Caco-2 (cell line): ENCODE results near the gene CAP2. TPM values are rescaled to one million over a fixed set of nuclear protein-coding genes. Genes with fewer than 3 reads are reported as not detected.

Source experiments
- BruUV-seq: library from RNA; stranded (reverse); fragments of 400-500 nt; replicated peaks from 2 replicates; lab custom pipeline; 2021; lab: Mats Ljungman, UMichigan
- CTCF ChIA-PET: fragments of 300-600 bp; sonication (Branson Sonifier 250); formaldehyde crosslinking; loops from one replicate; lab custom pipeline; 2022; ENCODE audit warnings: antibody characterized with exemption; lab: Charles Lee
- POLR2A ChIA-PET: fragments of 300-600 bp; sonication (Branson Sonifier 250); formaldehyde crosslinking; loops from one replicate; lab custom pipeline; 2022; ENCODE audit warnings: antibody characterized with exemption; lab: Charles Lee
- DNase-seq, 2 experiments: peaks; one replicate each; pipeline versions ENCODE4 v3.0.0 to v3.0.0-alpha.2; 2020 to 2022
- H3K27me3 ChIP-seq: replicated peaks from 2 replicates; pipeline ENCODE4 v1.6.0; 2011; ENCODE audit warnings: low read length; ENCODE audit not compliant: control insufficient read depth, insufficient read depth
- H3K36me3 ChIP-seq: 2 replicates; pipeline ENCODE4 v1.5.1; 2011; ENCODE audit warnings: low read length; ENCODE audit not compliant: control insufficient read depth, insufficient read depth
- H3K4me1 ChIP-seq: fragments of 250-450 bp; sonication (Bioruptor Pico); 2 replicates; pipeline ENCODE4 v1.5.1; 2020; ENCODE audit warnings: mild to moderate bottlenecking
- H3K4me3 ChIP-seq: 2 replicates; pipeline ENCODE4 v1.5.1; 2011; ENCODE audit warnings: low read depth, mild to moderate bottlenecking, control low read depth, low read length
- H3K9me3 ChIP-seq: fragments of 250-450 bp; sonication (Bioruptor Pico); 2 replicates; pipeline ENCODE4 v1.5.1; 2020; ENCODE audit warnings: mild to moderate bottlenecking, moderate library complexity
- H3K27ac Mint-ChIP-seq: one replicate; pipeline ENCODE4 v1.8.0; 2022; ENCODE audit warnings: mixed read lengths; ENCODE audit not compliant: unreplicated experiment
- H3K27me3 Mint-ChIP-seq: one replicate; pipeline ENCODE4 v1.8.0; 2022; ENCODE audit warnings: mixed read lengths; ENCODE audit not compliant: insufficient read depth, unreplicated experiment
- H3K36me3 Mint-ChIP-seq: one replicate; pipeline ENCODE4 v1.8.0; 2022; ENCODE audit warnings: mild to moderate bottlenecking, mixed read lengths; ENCODE audit not compliant: insufficient read depth, unreplicated experiment
- H3K4me1 Mint-ChIP-seq: one replicate; pipeline ENCODE4 v1.8.0; 2022; ENCODE audit warnings: low read depth, mixed read lengths; ENCODE audit not compliant: unreplicated experiment
- H3K4me3 Mint-ChIP-seq: one replicate; pipeline ENCODE4 v1.8.0; 2022; ENCODE audit warnings: mild to moderate bottlenecking, moderate library complexity, mixed read lengths; ENCODE audit not compliant: unreplicated experiment
- H3K9me3 Mint-ChIP-seq: one replicate; pipeline ENCODE4 v1.8.0; 2022; ENCODE audit warnings: mixed read lengths; ENCODE audit not compliant: unreplicated experiment
- CTCF ChIP-seq, 2 experiments: fragments of 200-600 bp in 1 of 2; IDR thresholded peaks; 1 replicate in 1 of 2; 2 replicates in 1 of 2; pipeline versions ENCODE4 v1.5.1 to v1.8.0; 2011 to 2022; ENCODE audit warnings: antibody characterized with exemption in 1 of 2, control low read depth in 1 of 2, inconsistent platforms in 1 of 2, low read depth in 1 of 2, low read length in 1 of 2, mild to moderate bottlenecking in 1 of 2, moderate library complexity in 1 of 2; ENCODE audit not compliant: insufficient read depth in 1 of 2, severe bottlenecking in 1 of 2, unreplicated experiment in 1 of 2
- intact Hi-C: fragments of 100-400 bp; cut with micrococcal nuclease; formaldehyde crosslinking; loops from one replicate; pipeline ENCODE4 v1.10.0; 2022; ENCODE audit not compliant: unreplicated experiment
- total RNA-seq: library from RNA; stranded (reverse); gene quantifications from 2 replicates; pipeline ENCODE4 v1.2.3, GENCODE V29; 2022

The CAP2 gene
- total RNA-seq, 1 experiment from 2014 or later = 8.9 TPM

- no peaks in the 10 kb centered on the region for H3K27me3 Mint-ChIP-seq
Measured at GRCh38 chr6:17450832-17451231, 57.4 kb downstream of the CAP2 start.

GRCh38 chr6:17452096-17452495 is 58.7 kb downstream of the CAP2 start:
- intact Hi-C loops = no loop called here
- Mint-ChIP-seq H3K36me3 (no peaks in the 10 kb centered on the region), H3K4me3 (no peak overlapping the region), H3K27me3 (no peaks in the 10 kb centered on the region), H3K27ac (no peak overlapping the region), H3K9me3 (no peaks in the 10 kb centered on the region), H3K4me1 (no peaks in the 10 kb centered on the region)
- no peaks in the 10 kb centered on the region for H3K27me3 ChIP-seq
- CTCF ChIA-PET = no interaction called here
- no peaks in the 10 kb centered on the region for H3K4me1 ChIP-seq
- no TSS peak for BruUV-seq
- POLR2A ChIA-PET = no interaction called here
- H3K9me3 ChIP-seq = no peaks in the 10 kb centered on the region
- no peaks in the 10 kb centered on the region for H3K36me3 ChIP-seq
- no peak overlapping the region for H3K4me3 ChIP-seq
- no peak for TF ChIP-seq CTCF (IDR thresholded peaks at IDR 0.05; ENCODE audit: insufficient read depth in 1 of 2, low read depth in 1 of 2, low read length in 1 of 2, severe bottlenecking in 1 of 2, unreplicated experiment in 1 of 2)
- DNase-seq = no peak

More at GRCh38 chr6:17450832-17451231, 57.4 kb downstream of the CAP2 start:
- intact Hi-C loops = no loop called here
- Mint-ChIP-seq H3K36me3 (no peaks in the 10 kb centered on the region), H3K9me3 (no peaks in the 10 kb centered on the region), H3K27ac (no peak overlapping the region), H3K4me1 (no peaks in the 10 kb centered on the region), H3K4me3 (no peak overlapping the region)
- ChIA-PET CTCF (no interaction called here), POLR2A (no interaction called here)
- no peak for TF ChIP-seq CTCF (IDR thresholded peaks at IDR 0.05; ENCODE audit: insufficient read depth in 1 of 2, low read depth in 1 of 2, low read length in 1 of 2, severe bottlenecking in 1 of 2, unreplicated experiment in 1 of 2)
- Histone ChIP-seq H3K4me1 (no peaks in the 10 kb centered on the region), H3K27me3 (no peaks in the 10 kb centered on the region), H3K4me3 (no peak overlapping the region), H3K9me3 (no peaks in the 10 kb centered on the region), H3K36me3 (no peaks in the 10 kb centered on the region)
- no TSS peak for BruUV-seq
- DNase-seq = no peak

GRCh38 chr6:17454316-17455005 is 61.1 kb downstream of the CAP2 start:
- Mint-ChIP-seq H3K9me3 (no peaks in the 10 kb centered on the region), H3K27ac (no peak overlapping the region), H3K4me1 (no peaks in the 10 kb centered on the region), H3K27me3 (no peaks in the 10 kb centered on the region), H3K36me3 (no peaks in the 10 kb centered on the region), H3K4me3 (no peak overlapping the region)
- intact Hi-C loops = no loop called here
- no peak for DNase-seq
- H3K36me3 ChIP-seq = no peaks in the 10 kb centered on the region
- BruUV-seq = no TSS peak
- no peaks in the 10 kb centered on the region for H3K27me3 ChIP-seq
- no peaks in the 10 kb centered on the region for H3K4me1 ChIP-seq
- no peak overlapping the region for H3K4me3 ChIP-seq
- no peaks in the 10 kb centered on the region for H3K9me3 ChIP-seq
- CTCF ChIA-PET = no interaction called here
- POLR2A ChIA-PET = no interaction called here
- TF ChIP-seq CTCF (IDR thresholded peaks at IDR 0.05; ENCODE audit: insufficient read depth in 1 of 2, low read depth in 1 of 2, low read length in 1 of 2, severe bottlenecking in 1 of 2, unreplicated experiment in 1 of 2) = no peak
